Left renal pelvis (tissue), 4 donors: ENCODE data around the gene OSBP2. TPM values are rescaled to one million over a fixed set of nuclear protein-coding genes. Genes with fewer than 3 reads are reported as not detected.
A peak's percentile ranks its signal among the peaks of the same experiment; 100 is the strongest.
"Not testable (repeated sequence)": the region's sequence is repeated elsewhere in the genome, so short reads cannot be mapped to it uniquely, and the experiment has no call there.

ENCODE experiments used
- DNase-seq, 4 donors: peaks; one replicate each; pipeline ENCODE4 v3.0.0-alpha.2; 2013; ENCODE audit warnings: low read depth in 4 of 4, low spot score in 3 of 4
- polyA plus RNA-seq, 4 donors: library from polyadenylated mRNA; unstranded; fragments of 120-200 nt; gene quantifications; one replicate each; pipeline ENCODE4 v1.2.1, GENCODE V29; 2013; ENCODE audit not compliant: insufficient read length in 4 of 4

Gene OSBP2
- polyA plus RNA-seq, 4 donors, result 5.8 to 7.9 (median 6.1) TPM

DNA sequence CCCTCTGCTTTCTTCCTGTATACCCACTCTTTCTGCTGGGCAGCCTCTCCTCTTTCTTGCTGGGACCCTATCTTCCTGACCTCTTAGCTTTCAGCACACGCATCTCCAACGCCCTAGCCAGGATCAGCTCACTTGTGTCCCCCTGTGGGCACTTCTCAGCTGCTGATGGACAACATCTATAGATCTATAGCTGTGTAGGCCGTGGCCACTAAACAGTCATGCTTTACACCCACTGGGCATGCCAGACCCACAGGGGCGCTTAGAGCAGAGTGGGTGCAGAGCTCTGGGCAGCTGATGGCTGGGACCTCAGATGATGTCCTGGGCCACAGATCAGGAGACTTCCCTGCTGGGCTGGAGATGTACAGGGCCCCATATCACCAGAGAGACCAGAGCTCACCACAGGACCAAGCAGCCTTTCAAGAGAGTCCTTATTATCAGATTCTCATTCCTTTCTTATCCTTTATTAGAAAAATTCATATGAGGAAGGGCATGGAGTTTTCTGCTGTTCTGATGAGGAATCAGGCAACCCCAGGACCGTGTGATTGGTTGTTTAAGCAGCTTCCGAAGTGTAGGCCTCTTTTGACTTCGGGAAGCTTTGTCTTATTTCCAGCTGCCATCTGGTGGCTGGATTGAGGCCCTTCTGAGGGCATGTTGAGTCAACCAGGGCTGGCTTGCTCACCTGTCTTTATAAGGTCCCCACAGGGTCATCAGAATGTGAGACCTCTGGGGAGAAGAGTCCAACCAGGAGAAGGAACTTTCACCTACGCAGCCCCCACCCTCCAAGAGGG, 60.5 kb downstream of the OSBP2 start:
- peak; percentile 23 to 45 (median 37) for DNase-seq

DNA sequence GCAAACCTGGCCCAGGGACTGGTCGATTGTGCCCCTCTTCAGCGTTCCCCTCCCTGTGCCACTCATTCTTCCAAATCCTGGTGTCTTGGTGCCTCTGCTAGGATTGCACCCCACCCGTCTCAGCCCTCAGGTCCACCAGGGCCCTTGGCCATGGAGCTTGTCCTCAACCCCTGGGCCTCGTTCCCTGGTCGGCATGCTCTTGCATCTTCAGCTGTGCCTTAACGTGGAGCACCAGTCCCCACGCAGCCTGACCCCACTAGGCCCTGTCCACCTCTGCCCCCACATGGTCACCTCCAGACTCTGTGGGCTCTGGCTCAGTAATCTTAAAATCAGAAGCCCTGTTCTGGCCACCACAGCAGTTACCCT, 61.1 kb downstream of the OSBP2 start:
- no peak for DNase-seq

DNA sequence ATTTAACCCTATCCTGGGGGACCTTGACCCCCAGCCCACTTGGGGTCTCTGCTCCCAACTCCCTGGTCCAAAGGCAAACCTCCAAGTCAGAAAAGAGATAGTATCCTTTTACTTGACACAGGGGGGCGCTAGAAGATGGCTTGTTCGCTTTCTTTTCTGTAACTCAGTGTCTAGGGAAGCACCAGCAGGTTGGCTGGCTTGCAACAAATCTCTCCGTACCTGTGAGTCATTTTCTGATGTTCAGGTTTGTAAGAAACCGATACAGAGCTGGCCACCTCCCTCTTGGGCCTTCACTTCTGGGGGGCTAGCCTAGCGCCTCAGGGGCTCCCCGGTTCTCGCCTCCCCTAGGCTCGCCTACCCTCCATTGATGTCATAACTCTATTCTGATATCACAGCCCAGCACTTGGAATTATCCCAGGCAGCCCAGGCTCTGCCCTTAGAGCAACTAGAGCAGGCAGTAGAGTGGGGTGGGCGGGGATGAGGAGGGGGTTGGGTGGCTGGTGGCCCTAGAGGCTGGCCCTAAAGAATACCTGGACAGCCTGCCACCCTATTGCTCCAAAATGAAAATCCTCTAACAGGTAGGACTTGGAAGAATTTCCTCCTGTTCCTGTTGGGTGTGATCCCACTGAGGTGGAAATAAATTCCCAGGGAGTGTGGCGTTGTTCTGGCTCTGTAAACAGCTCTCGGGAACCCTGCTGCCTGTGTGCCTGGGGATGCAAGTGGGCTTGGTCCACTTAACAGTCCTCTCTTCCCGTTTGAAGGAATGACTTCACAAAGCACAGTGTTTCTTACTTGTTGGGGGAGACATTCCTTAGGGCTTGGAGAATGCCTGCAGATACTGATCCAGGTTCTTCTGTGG, 69.4 kb downstream of the OSBP2 start:
- DNase-seq, result peak; percentile 27 to 56 (median 54)

DNA sequence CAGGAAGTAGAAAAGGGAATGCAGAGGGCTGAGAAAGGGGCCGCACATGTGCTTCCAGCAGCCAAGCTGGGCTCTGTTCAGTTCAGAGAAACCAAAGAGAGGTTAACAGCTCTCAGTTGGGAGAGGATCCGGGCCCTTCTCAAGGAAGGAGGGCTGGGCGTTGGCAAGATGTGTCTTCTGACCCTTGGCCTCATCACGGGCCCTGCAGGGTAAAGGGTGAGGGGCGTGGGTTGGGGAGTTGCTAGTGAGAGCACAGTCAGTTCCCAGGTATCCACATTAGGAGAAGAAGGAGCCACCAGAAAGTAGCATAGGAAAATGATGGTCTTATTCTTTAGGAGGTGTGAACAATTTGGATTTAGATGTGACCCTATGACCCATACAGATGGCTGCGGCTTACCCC, 73.0 kb downstream of the OSBP2 start:
- no peak for DNase-seq

DNA sequence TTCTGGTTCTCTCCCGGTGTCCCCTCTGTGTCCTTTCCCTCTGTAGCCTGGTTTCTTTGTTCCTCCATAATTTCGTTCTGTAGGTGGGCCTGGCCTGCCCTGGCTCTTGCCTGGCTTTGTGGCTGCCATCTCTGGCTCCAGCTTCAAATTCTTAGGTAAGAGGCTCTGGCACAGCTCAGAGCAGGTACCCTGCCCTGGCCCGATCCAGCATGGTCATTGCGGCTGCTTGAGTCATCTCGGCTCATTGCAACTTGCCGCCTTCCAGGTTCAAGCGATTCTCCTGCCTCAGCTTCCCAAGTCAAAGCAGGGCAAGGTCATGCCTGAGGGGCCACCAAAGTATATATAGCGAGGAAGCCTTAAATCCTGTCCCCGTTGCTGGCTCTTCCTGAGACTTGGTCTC, 76.0 kb downstream of the OSBP2 start:
- DNase-seq, result no peak

DNA sequence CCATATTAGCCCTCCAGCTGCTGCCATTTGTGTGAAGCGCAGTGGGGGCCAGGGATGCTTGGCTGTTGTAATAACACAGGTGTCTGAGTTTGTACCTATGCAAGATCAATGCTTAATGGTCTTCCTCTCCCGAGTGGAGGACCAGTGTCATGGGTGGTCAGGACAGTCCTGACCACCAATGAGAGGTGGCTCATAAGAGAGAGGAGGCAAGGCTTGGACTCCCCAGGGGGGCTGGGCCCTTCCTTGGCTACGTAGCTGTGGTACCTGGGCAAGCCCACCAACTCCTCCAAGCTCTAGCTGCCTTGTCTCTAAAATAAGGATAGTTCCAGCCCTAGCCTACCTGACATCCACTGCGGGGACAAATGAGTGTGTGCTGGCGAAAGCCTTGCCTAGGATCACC, 79.2 kb downstream of the OSBP2 start:
- DNase-seq, result no peak

DNA sequence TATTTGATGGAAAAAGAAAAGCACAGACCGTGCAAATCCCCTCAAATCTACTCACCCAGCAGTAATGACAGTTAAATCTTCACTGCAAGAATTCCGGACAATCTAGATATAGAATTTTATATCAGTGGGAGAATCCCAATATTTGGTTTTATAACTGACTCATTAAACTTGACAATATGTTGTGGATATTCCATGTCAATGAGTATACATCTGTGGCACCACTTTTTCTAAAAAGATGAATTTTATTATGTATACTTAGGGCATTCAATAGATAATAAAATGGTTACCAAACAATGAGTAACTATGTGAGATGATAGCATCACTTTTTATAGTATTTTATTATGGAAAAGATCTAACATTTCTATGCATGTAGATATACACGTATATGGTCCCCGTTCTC, 79.9 kb downstream of the OSBP2 start:
- no peak for DNase-seq

DNA sequence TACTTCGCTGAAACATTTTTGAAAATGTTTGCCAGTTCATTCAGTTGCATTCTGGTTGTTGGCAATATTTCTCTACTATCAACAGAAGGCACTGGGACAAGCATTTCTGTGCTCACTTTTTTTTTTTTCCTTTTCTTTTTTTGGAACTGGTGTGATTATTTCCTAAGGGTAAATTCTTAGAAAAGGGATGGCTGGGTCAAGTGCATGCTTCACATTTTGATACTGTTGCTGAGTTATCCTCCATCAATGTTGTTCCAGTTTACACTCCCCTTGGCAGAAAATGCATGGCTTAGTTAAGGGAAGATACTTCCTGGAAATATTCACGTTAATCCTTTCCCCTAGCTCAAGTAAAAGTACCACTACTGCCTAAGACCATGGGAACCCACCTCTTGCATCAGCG, 81.8 kb downstream of the OSBP2 start:
- DNase-seq, result no peak

DNA sequence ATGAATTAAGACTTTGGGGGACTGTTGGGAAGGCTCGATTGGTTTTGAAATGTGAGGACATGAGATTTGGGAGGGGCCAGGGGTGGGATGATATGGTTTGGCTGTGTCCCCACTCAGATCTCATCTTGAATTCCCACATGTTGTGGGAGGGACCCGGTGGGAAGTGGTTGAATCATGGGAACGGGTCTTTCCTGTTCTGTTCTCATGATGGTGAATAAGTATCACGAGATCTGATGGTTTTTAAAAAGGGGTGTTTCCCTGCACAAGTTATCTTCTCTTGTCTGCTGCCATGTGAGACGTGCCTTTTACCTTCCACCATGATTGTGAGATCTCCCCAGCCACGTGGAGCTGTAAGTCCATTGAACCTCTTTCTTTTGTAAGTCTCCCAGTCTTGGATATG, 82.5 kb downstream of the OSBP2 start:
- DNase-seq, result not testable (repeated sequence)

DNA sequence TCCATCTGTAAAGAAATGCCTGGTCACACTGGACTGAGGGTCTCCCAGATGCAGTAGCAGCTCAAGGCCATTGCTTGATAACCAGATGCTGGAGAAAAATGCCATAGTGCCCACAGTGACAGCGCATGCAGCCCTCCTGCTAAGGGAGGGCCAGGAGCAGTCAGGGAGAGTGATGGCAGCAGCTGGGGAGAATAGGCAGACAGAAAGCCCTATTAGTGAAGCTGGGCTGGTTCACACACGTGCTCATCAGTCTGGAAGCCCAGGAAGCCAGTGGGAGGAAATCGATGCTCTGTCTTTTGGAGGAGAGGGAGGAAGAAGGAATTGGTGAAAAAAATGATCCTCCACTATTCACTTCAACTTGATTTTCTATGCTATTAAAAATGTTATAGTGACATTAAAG, 82.9 kb downstream of the OSBP2 start:
- DNase-seq, result no peak

DNA sequence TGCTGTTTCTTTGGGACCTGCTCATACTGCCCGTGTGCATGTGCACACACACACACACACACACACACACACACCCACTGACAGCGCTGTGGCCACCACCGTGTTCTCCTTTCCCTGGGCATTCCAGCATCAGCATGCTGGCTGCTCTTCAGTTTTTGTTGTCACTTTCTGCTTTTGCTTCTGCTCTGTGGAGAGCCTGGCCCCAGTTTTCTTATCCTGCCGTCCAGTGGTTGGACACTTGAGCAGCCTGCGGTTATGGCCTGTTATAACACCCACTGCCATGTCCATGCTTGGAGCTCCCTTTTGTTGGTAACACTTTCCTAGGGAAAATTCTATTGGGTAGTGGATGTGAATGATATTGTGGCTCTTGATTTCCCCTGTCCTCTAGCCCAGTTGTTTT, 83.6 kb downstream of the OSBP2 start:
- DNase-seq, result no peak

DNA sequence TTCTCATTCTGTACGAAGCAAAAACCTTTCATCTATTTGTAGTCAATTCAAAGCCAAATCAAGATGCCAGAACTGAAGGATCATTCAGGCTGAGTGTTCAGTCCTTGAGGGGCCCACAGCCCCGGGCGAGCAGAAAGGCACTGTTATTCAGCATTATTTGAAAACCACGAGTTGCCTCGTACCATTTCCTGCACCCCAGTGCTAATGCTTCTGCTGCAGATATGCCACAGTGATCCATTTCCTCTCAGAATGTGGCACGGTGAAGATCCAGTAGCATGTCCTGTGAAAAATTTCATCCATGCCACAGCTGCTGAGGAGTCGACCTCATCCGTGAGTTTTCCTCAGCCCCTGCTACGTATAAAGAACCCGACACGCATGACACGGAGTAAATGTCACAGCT, 85.4 kb downstream of the OSBP2 start:
- DNase-seq, result no peak

DNA sequence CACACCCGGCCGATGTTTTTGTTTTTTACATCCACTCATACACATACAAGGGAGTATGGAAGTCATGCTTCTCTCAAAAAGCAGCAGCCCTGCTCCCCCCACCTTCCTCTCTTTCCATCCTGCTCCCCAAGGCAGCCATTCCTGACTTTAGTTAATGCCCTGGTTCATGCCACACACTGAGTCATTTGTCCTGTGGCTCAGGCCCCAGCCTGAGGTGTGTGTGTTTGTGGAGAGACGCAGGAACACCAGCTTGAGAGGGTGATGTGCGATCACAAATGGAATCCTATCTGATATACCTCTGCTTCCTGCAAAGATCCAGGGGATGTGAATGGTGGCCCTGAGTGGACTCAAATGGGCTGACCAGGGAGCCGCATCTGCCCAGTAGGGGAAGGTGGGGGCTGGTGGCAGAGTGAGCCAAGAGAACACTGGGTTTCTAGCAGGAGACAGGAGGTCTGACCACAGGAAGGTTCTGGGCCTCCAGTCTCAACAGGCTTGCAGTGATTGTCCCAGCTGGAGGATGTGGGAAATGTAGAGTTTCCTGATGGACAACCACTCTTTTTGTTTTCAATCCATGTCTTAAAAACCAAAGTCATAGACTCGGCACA, 86.7 kb downstream of the OSBP2 start:
- no peak for DNase-seq

DNA sequence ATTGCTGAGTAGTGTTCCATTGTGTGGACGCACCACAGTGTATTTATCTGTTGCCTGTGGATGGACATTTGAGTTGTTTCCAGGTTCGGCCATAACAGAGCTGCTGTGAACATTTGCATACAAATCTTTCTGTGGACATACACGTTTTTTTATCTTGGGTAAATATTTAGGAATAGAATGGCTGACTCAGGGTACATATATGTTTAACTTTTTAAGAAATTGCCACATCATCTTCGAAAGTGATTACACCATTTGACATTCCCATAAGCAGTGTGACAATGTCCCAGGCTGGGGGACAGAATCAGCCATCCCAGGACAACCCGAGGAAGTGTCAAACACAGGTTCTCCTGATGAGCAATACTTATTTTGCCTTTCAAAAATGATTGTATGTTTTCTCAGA, 87.9 kb downstream of the OSBP2 start:
- no peak for DNase-seq

DNA sequence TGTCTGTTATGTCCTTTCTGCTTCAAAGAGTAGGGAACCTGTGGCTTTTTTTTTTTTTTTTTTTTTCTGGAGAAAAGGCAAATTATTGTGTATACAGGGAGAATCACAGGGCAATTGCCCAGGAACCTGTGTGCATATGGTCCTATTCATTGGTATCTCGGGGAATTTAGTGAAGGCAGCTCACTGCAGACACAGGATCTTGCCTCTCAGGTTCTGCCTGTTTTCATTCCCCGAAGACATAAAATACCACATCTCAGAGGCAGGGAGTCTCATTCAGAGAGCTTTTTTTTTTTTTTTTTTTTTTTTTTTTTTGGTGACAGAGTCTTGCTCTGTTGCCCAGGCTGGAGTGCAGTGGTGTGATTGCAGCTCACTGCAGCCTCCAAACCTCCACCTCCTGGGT, 88.3 kb downstream of the OSBP2 start:
- DNase-seq, result no peak

DNA sequence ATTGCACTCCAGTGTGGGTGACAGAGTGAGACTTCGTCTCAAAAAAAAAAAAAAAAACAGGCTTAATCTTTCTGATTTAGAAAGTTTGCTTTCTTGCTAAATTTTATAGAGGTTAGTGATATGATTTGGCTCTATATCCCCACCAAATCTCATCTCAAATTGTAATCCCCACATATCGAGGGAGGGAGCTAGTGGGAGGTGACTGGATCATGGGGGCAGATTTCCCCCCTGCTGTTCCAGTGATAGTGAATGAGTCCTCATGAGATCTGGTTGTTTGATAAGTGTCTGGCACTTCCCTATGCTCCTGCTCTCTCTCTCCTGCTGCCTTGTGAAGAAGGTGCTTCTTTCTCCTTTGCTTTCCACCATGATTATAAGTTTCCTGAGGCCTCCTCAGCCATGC, 90.9 kb downstream of the OSBP2 start:
- no peak for DNase-seq

DNA sequence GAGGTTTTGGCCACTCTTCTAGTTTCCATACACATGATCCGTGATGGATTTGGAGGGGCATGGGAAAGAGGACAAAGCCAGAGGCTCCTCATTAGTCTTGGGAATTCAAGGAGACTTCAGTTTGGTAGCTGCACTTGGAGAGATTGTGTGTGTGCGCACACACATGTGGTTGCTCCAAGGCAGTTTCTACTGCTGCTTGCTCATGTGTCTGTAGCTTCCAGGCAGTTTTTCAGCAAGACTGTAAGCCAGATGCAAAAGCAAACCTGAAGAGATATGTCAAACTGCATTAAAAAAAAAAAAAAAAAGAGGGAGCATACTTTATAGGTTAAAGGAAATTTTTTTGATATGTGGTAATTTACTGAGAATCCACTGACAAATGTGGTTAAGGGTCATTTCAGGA, 95.7 kb downstream of the OSBP2 start:
- no peak for DNase-seq

DNA sequence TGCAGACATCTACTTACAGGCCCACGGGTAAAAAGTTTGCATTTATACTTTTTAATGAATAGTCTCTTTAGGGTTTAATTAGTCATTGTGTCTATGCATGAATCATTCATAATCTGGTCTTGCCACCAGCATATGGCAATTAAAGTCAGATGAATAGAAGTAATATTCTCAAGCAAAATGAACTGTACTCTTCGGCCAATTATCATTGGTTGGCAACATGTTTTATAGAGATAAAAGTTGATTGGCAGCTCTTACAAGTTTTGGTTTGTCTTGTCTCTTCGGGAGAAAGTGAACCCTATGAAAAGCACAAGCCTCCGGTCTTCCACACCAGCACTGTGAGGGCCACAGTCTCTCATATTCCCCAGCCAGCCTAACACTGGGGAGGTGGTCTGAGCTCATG, 97.8 kb downstream of the OSBP2 start:
- no peak for DNase-seq

DNA sequence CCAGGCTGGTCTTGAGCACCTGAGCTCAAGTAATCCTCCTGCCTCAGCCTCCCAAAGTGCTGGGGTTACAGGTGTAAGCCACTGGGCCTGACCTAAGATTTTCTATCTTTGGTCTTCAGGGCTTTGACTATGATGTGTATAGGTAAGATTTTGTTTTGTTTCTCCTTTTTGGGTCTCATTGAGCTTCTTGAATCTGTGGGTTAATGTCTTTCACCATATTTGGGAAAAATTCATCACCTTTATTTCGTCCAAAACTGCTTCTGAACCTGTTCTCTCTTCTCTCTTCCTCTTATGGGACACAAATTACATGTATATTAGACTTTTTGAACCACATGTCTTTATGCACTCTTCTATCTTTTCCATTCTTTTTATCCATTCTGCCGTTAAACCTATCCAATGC, 100.4 kb downstream of the OSBP2 start:
- DNase-seq, result no peak

DNA sequence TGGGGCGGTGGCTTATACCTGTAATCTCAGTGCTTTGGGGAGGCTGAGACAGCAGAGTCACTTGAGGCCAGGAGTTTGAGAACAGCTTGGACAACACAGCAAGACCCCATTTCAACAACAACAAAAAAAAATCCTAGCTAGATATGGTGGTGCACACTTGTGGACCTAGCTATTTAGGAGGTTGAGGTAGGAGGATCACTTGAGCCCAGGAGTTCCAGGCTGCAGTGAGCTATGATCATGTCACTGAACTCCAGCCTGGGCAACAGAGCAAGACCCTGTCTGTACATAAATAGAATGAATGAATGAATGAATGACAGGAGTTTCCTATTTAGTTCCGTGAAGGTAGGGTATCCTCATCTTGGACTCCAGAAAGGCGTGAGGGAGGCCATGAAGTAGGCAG, 107.0 kb downstream of the OSBP2 start:
- DNase-seq, result no peak
